Measurements from ENCODE around the gene BYSL. TPM values are rescaled to one million over a fixed set of nuclear protein-coding genes. Genes with fewer than 3 reads are reported as not detected.

The BYSL gene
- total and polyA plus RNA-seq, 9 of the 15 experiments (the other 6 are each of a cell fraction or from before 2014, with no cell fraction given), result 22.2 to 92.3 (median 53.4) TPM

- no peak for TF ChIP-seq RBM25 (IDR thresholded peaks at IDR 0.05; ENCODE audit: low read depth, low read length, severe bottlenecking)
- no peak for TF ChIP-seq TCFL5 (CRISPR knock-in tag; conservative IDR thresholded peaks at IDR 0.05)
- TF ChIP-seq ID3 (CRISPR knock-in tag; IDR thresholded peaks at IDR 0.05), result no peak
- TF ChIP-seq ID3 (tag; IDR thresholded peaks at IDR 0.05), result no peak
- TF ChIP-seq FUS (optimal IDR thresholded peaks at IDR 0.05; ENCODE audit: low read depth, low read length), result no peak
- no peak for TF ChIP-seq XRCC3 (IDR thresholded peaks at IDR 0.05)
- TF ChIP-seq RREB1 (CRISPR knock-in tag; IDR thresholded peaks at IDR 0.05), result 0 out of 2 replicates have a peak, but pooled peaks have one; percentile 22
- TF ChIP-seq HNRNPLL (IDR thresholded peaks at IDR 0.05; ENCODE audit: low read depth, low read length, poor library complexity, severe bottlenecking), result no peak
- no peak for TF ChIP-seq SRSF9 (IDR thresholded peaks at IDR 0.05; ENCODE audit: borderline replicate concordance, low read depth, low read length)
- TF ChIP-seq ZNF431 (CRISPR knock-in tag; IDR thresholded peaks at IDR 0.05), result no peak
- no peak for TF ChIP-seq NCOR1 (IDR thresholded peaks at IDR 0.05)
- no peak for TF ChIP-seq DPF2 (IDR thresholded peaks at IDR 0.05)
- 0 out of 2 replicates have a peak, but pooled peaks have one; percentile 22 for TF ChIP-seq ZNF740 (CRISPR knock-in tag; IDR thresholded peaks at IDR 0.05)
- no peak for TF ChIP-seq ZNF740 (tag; IDR thresholded peaks at IDR 0.05)
- TF ChIP-seq BACH1 (tag; IDR thresholded peaks at IDR 0.05), result no peak
- no peak for TF ChIP-seq HNRNPH1 (optimal IDR thresholded peaks at IDR 0.05; ENCODE audit: low read depth, low read length)
- no peak for TF ChIP-seq AFF4 (CRISPR knock-in tag; IDR thresholded peaks at IDR 0.05)
These were observed 19.3 kb upstream of the BYSL start (continued) for GRCh38 chr6:41901882-41902519.
